Ishikawa (cell line): ENCODE results near the gene CCL23.

Experiments used
- CEBPB ChIP-seq: IDR thresholded peaks from 2 replicates; pipeline ENCODE4 v1.6.1; 2012
- CREB1 ChIP-seq: IDR thresholded peaks from 2 replicates; pipeline ENCODE4 v1.6.1; 2012; ENCODE audit warnings: low read depth
- EGR1 ChIP-seq: IDR thresholded peaks from 2 replicates; pipeline ENCODE4 v1.6.1; 2012
- EP300 ChIP-seq: IDR thresholded peaks from 2 replicates; pipeline ENCODE4 v1.6.1; 2012; ENCODE audit warnings: borderline replicate concordance
- FOXM1 ChIP-seq: IDR thresholded peaks from 2 replicates; pipeline ENCODE4 v1.6.1; 2012; ENCODE audit warnings: low read depth, borderline replicate concordance
- MAX ChIP-seq: IDR thresholded peaks from 2 replicates; pipeline ENCODE4 v1.6.1; 2012
- NFIC ChIP-seq: IDR thresholded peaks from 2 replicates; pipeline ENCODE4 v1.6.1; 2012
- RAD21 ChIP-seq: IDR thresholded peaks from 2 replicates; pipeline ENCODE4 v1.6.1; 2012; ENCODE audit warnings: low read depth
- REST ChIP-seq: IDR thresholded peaks from 2 replicates; pipeline ENCODE4 v1.6.1; 2012; ENCODE audit warnings: low read depth, mild to moderate bottlenecking
- TAF1 ChIP-seq: IDR thresholded peaks from 2 replicates; pipeline ENCODE4 v1.6.1; 2012; ENCODE audit warnings: low read depth, mild to moderate bottlenecking
- YY1 ChIP-seq: IDR thresholded peaks from 2 replicates; pipeline ENCODE4 v1.6.1; 2012; ENCODE audit warnings: low read depth

DNA sequence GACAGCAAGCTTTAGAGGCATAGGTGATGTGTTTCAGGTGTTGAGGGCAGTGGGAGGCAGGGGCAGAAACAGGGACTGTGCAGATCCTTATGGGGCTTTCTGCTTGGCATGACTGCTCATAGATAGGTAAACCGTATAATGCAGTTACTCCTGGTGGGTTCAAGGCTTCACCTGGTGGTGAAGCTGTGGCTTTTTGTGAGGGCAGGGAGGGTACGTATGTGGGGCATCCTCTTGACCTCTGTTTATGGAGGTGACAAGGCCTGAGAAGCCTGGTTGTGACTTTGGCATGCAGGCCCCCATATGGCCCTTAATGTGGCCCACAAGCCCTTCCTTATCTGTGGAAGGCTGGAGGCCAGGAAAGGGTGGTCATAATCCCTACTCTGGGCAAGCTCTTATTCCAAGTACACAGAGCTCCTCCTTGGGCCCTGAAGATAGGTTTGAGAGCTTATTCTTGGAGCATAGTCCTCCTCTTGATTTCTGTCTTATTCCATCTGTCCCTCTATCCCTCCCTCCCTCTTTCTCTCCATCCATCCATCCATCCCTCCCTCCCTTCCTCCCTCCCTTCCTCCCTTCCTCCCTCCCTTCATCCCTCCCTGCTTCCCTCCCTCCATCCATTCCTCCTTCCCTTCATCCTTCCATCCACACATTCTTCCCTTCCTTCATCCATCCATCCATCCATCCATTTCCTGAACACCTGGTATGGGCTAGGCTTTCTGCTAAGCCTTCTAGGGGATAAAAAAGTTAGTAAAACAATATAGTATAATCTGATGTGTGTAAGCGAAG lies 35.2 kb downstream of the CCL23 start:
- TF ChIP-seq MAX: no peak
- no peak for TF ChIP-seq CEBPB
- no peak for TF ChIP-seq RAD21
- TF ChIP-seq TAF1: no peak
- TF ChIP-seq CREB1: no peak
- TF ChIP-seq FOXM1: no peak
- no peak for TF ChIP-seq NFIC
- no peak for TF ChIP-seq YY1
- TF ChIP-seq EP300: no peak
- no peak for TF ChIP-seq REST
- TF ChIP-seq EGR1: no peak
